Hypothalamus (tissue), 51 donors: Measurements from ENCODE around the gene PATJ.
"Not testable (repeated sequence)": the region's sequence is repeated elsewhere in the genome, so short reads cannot be mapped to it uniquely, and the experiment has no call there.

Source experiments
- DNase-seq, 51 donors: peaks; one replicate each; lab custom pipeline; 2025; lab: John Stamatoyannopoulos, UW

PATJ gene

DNA sequence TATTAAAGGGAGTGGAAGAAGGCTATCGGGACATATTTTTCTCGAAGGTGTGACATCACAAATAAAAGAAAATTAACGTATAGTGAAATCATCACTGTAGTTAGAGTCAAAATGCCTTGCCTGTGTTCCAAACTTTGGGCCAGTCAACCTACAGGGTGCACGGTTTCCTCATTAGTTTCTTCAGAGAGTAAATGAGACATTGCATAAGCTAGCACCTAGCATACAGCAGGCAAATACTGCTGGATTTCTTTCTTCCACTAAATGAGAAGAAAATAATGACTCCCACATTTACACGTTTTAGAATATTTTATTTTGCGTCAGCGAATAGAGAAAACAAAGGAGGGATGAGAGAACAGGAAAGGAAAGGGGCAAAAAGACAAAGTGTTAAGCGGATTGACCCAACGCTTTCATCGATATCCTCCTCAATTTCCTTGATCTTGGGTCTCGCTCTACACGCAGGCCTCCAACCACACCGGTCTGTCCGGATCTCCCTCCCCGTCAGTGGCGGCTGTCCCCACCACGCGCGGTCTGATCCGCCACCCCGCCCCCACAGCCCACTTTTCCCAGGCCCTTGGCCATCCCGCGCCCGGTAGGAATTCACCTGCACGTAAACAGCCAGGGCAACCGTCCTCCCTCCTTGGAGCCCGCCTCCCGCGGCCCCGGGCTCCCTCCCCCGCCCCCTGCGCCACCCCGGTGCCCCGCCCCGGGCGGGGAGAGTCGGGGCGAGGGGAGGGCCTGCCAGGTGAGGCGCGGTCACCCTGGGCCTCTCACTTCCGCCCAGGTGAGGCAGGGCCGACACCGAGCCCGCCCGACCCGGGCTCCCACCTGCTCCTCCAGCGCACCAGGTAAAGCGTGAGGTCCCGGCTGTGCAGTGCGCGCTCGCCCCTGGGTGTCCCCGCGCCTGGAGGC is at the start of gene PATJ:
PATJ (plus strand) TSS at position 770 of the 909 bp plus-strand sequence. CDS start 20,413 bp downstream, outside the sequence.
- DNase-seq: peak in 46 of 51 donors; percentile 6 to 74 (median 40)

DNA sequence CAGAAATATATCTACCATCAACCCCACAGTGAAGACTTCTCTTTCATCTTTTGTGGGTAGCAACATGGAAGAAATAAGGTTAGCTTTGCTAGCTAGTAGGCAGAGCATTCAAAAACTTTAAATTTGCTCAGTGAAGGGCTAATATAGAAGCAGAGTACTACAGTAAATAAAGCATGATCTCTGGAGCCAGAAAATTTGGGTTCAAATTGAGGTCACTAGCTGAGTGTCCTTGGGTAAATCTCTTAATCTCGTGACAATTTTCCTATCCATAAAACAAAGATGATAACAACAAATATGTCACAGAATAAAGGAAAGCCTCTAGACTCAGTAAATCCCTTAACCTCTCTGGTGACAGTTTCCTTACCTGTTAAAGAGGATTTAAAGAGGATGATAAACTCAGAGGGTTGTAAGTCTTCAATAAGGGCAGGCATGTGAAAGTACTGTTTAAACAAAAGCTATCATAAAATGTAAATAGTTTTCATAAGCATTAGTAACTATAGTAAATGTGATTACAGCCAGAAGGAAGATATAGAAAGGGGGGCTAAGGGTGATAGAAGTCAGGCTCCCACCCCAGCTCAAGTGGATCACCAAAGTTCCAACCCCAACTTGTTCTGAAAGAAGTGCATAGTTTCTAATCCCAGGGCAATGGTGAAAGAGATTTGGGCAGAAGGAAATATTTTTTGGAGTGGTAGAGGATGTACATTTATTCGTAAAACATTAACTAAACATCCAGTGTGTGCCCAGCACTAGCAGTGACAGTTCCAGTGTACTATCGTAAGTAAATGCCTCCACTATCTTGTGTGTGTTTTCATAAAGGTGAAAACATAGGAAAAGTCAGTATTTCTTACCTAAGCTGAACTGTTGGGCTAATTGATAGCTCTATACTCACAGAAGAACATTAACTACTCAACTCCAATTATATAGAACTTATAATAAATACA is 42.1 kb upstream of the PATJ start:
- DNase-seq: no peak

DNA sequence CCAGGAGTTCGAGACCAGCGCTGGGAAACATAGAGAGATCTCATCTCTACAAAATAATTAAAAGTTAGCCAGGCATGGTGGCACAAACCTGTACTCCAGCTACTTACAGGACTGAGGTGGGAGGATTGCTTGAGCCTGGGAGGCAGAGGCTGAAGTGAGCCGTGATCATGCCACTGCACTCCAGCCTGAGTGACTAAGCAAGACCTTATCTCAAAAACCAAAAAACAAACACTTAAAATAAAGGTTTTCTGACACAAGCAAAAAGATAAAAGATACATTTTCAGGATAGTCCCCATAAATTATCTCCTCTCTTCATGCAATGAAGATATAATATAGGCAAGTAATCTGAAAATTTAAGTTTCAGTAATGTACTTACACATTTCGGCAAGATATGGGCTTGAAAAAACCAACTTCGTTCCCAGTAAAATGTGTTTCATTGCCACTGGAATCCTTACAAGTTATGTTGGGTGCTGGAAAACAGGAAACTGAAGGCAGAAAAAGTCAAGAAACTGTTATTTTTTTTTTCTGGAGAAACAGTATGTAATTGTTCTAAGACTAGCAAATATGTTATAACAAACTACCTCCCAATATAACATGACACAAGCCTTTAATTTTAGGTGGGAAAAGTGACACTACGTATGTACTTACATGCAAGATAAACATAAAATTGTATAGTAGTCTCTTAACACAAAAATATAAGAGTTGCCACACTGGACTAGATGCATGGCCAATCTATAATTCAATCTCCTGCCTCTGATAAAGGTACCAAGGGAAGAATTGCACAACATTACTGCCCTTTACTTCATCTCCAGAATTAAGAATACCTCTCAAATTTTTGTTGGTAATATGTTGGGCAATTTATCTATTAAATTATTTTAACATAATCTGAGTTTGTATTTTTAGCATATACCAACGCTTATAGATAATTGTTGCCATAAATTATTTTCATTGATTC is 33.0 kb upstream of the PATJ start:
- DNase-seq: no peak

DNA sequence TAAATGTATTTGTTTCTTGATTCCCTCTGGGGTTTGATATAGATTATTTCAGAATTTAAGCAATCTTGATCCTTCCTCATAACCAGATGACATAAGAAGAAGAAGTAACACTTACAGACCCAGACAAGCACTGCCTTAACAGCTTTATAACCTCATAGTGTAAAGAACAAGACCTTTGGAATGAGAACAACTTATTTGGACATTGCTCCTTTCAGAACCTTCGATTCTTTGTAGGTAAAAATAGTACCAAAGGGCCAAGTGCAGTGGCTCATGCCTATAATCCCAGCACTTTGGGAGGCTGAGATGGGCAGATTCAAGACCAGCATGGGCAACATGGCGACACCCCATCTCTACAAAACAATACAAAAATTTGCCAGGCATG is 32.4 kb upstream of the PATJ start:
- no peak for DNase-seq

DNA sequence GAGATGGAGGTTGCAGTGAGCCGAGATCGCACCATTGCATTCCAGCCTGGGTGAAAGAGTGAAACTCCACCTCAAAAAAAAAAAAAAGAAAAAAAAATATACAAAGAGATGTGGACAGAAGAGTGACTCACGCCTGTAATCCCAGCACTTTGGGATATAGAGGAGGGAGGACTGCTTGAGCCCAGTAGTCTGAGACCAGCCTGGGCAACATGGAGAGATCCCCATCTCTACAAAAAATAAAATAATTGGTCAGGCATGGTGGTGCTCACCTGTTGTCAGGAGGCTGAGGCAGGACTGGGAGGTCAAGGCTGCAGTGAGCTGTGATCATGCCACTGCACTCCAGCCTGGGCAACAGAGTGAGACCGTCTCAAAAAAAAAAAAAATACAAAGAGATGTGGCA is 31.0 kb upstream of the PATJ start:
- not testable (repeated sequence) for DNase-seq

GRCh38 chr1:61711969-61712368 is 30.3 kb upstream of the PATJ start:
- no peak for DNase-seq

DNA sequence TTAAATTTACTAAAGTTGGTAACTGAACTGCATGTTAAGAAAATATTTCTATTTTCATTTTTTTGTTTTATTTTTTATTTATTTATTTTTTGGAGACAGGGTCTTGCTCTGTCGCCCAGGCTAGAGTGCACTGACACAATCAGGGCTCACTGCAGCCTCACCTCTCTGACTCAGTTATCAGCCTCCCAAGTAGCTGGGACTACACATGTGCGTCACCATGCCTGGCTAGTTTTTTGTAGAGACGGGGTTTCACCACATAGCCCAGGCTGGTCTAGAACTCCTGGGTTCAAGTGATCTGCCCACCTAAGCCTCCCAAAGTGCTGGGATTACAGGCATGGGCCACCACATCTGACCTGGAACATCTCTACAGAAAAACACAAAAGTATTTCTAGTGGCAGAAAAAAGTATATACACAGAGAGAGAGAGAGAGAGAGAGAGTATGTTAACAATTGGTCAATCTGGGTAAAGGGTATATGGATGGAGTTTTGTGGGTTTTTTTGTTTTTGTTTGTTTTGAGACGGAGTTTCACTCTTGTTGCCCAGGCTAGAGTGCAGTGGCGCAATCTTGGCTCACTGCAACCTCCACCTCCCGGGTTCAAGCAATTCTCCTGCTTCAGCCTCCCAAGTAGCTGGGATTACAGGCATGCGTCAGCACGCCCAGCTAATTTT is 23.1 kb upstream of the PATJ start:
- DNase-seq: not testable (repeated sequence)

GRCh38 chr1:61724506-61724812 is 17.8 kb upstream of the PATJ start:
- DNase-seq: no peak

DNA sequence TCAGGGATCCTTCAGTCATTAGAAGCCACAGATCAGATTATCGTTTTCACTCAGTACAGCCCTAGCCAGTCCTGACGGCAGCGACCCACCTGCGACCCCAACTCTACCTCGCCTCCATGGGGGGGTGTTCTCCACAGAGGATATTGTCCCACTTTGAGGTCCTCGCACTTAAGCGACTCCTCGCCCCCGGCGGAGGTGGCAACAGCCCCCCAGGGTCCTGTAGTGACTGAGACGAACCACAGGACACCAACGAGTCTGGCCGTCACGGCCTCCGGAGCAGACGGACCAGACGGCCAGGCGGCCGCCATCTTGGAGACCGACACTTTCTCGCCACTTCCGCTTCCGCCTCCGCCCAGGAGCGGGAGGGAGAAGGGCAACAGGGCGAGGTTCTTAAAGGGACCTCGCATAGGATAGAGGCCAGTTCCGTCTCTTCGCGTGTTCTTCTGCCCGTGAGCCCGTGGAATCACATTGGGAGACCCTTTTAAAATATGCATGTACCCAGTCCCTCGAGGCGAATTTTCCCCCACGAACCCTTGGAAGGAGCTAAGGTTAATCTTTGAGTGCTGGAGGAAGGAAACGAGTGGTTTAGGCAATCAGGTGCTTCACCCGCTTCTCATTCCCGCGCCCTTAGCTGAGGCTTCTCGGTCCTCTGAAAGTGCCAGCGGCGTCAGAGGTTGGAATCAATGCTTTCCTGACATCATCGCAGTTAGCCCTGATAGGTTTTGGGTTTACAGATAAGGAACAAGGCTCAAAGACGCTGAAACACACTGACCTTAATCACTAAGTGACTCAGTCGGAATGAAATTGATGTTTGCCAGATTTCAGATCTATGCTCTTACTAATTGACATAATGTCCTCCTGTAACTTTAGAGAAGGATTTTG is 17.2 kb upstream of the PATJ start, which contains the start of gene TM2D1:
TM2D1 (minus strand) TSS at position 329 of the 882 bp plus-strand sequence; CDS start at position 308, 21 bp downstream.
- peak; percentile 55 to 95 (median 81) for DNase-seq

GRCh38 chr1:61727544-61727943 is 14.7 kb upstream of the PATJ start:
- DNase-seq: no peak

DNA sequence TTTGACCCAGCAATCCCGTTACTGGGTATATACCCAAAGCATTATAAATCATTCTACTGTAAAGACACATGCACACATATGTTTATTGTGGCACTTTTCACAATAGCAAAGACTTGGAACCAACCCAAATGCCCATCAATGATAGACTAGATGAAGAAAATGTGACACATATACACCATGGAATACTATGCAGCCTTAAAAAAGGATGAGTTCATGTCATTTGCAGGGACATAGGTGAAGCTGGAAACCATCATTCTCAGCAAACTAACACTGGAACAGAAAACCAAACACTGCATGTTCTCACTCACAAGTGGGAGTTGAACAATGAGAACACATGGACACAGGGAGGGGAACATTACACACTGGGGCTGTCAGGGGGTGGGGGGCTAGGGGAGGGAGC is 11.6 kb upstream of the PATJ start:
- not testable (repeated sequence) for DNase-seq

GRCh38 chr1:61732726-61733125 is 9.6 kb upstream of the PATJ start:
- no peak for DNase-seq

- DNase-seq: no peak
Measured at GRCh38 chr1:61740751-61741700, 1.3 kb upstream of the PATJ start.

- DNase-seq: peak in 46 of 51 donors; percentile 12 to 82 (median 44)
Measured at GRCh38 chr1:61742620-61743430, 545 bp downstream of the PATJ start.

GRCh38 chr1:61743431-61743705 is 1.1 kb downstream of the PATJ start:
- DNase-seq: no peak

GRCh38 chr1:61743716-61744580 is 1.7 kb downstream of the PATJ start:
- DNase-seq: no peak
